PC-3 (cell line): ENCODE measurements around the gene SVIL. TPM values are rescaled to one million over a fixed set of nuclear protein-coding genes. Genes with fewer than 3 reads are reported as not detected.
"Not testable (repeated sequence)": the region's sequence is repeated elsewhere in the genome, so short reads cannot be mapped to it uniquely, and the experiment has no call there.

Experiments used
- ATAC-seq: fragments of 200-7000 bp; cut with Tn5 transposase; 2 replicates; pipeline ENCODE4 v1.9.1; 2020; ENCODE audit warnings: mild to moderate bottlenecking, moderate library complexity
- BruUV-seq: library from RNA; stranded (reverse); fragments of 400-500 nt; replicated peaks from 2 replicates; lab custom pipeline; 2021; lab: Mats Ljungman, UMichigan
- CTCF ChIA-PET: fragments of 300-600 bp; sonication (Branson Sonifier 250); formaldehyde crosslinking; loops from one replicate; lab custom pipeline; 2022; ENCODE audit warnings: antibody characterized with exemption; lab: Charles Lee
- POLR2A ChIA-PET: fragments of 300-600 bp; sonication (Branson Sonifier 250); formaldehyde crosslinking; loops from one replicate; lab custom pipeline; 2022; ENCODE audit warnings: antibody characterized with exemption; ENCODE audit not compliant: unreplicated experiment; lab: Charles Lee
- DNase-seq: peaks from one replicate; pipeline ENCODE4 v3.0.0-alpha.2; 2015
- H2AFZ ChIP-seq: fragments of 300-600 bp; sonication (generic); 2 replicates; pipeline ENCODE4 v1.6.0; 2016; ENCODE audit warnings: antibody characterized with exemption, low read length
- H3F3A ChIP-seq: fragments of 300-600 bp; sonication (generic); one replicate; pipeline ENCODE4 v1.6.0; 2017; ENCODE audit warnings: antibody characterized with exemption, low read length, control low read depth, mild to moderate bottlenecking; ENCODE audit not compliant: unreplicated experiment
- H3K27ac ChIP-seq: fragments of 300-600 bp; sonication (generic); 2 replicates; pipeline ENCODE4 v1.5.1; 2016; ENCODE audit warnings: mild to moderate bottlenecking, low read length
- H3K27me3 ChIP-seq: fragments of 300-600 bp; sonication (generic); 2 replicates; pipeline ENCODE4 v1.6.1; 2016; ENCODE audit warnings: low read length, mixed read lengths
- H3K36me3 ChIP-seq: fragments of 300-600 bp; sonication (generic); 2 replicates; pipeline ENCODE4 v1.6.1; 2016; ENCODE audit warnings: low read depth, mixed run types, low read length, mixed read lengths
- H3K4me1 ChIP-seq: fragments of 300-600 bp; sonication (generic); 2 replicates; pipeline ENCODE4 v1.5.1; 2016; ENCODE audit warnings: low read length; ENCODE audit not compliant: insufficient read depth
- H3K4me2 ChIP-seq: fragments of 300-600 bp; sonication (generic); 2 replicates; pipeline ENCODE4 v1.6.0; 2016; ENCODE audit warnings: low read length
- H3K4me3 ChIP-seq: fragments of 300-600 bp; sonication (generic); 2 replicates; pipeline ENCODE4 v1.5.1; 2016; ENCODE audit warnings: mild to moderate bottlenecking, low read length, mixed read lengths
- H3K79me2 ChIP-seq: fragments of 300-600 bp; sonication (generic); 2 replicates; pipeline ENCODE4 v1.6.1; 2017; ENCODE audit warnings: low read length, mixed read lengths
- H3K9ac ChIP-seq: fragments of 300-600 bp; sonication (generic); 2 replicates; pipeline ENCODE4 v1.6.0; 2016; ENCODE audit warnings: mild to moderate bottlenecking, low read length
- H3K9me2 ChIP-seq: fragments of 300-600 bp; sonication (generic); replicated peaks from 2 replicates; pipeline ENCODE4 v1.6.1; 2016; ENCODE audit warnings: mixed run types, low read length, mixed read lengths
- H3K9me3 ChIP-seq: fragments of 300-600 bp; sonication (generic); 2 replicates; pipeline ENCODE4 v1.6.1; 2016; ENCODE audit warnings: low read length, mixed read lengths
- H4K20me1 ChIP-seq: fragments of 300-600 bp; sonication (generic); 2 replicates; pipeline ENCODE4 v1.6.1; 2016; ENCODE audit warnings: low read length, mixed read lengths
- EZH2 ChIP-seq: fragments of 300-600 bp; sonication (generic); IDR thresholded peaks from one replicate; pipeline ENCODE4 v1.6.1; 2017; ENCODE audit warnings: antibody characterized with exemption, mild to moderate bottlenecking, low read length; ENCODE audit not compliant: unreplicated experiment
- EZH2phosphoT487 ChIP-seq: fragments of 300-600 bp; sonication (generic); IDR thresholded peaks from 2 replicates; pipeline ENCODE4 v1.6.1; 2018; ENCODE audit warnings: mild to moderate bottlenecking, antibody characterized with exemption, low read length, borderline replicate concordance
- intact Hi-C: fragments of 100-400 bp; cut with micrococcal nuclease; formaldehyde crosslinking; loops from 2 replicates; pipeline ENCODE4 v1.9.0; 2023
- total RNA-seq: library from RNA; depleted of rRNA; stranded (reverse); fragments of >200 nt; gene quantifications from 2 replicates; pipeline ENCODE4 v1.2.3, GENCODE V29; 2014
- TF ChIP-seq, protein P1 (sequence below): fragments of 300-600 bp; sonication (generic); conservative IDR thresholded peaks from 2 replicates; pipeline ENCODE4 v1.5.1; 2017; ENCODE audit warnings: antibody characterized with exemption, low read depth, mild to moderate bottlenecking, low read length

SVIL gene
- total RNA-seq, 1 experiment from 2014 or later, result 19.2 TPM

- no peak for DNase-seq
- no peaks in the 10 kb centered on the region for H3K9me2 ChIP-seq
- CTCF ChIA-PET, result no interaction called here
- H3K9me3 ChIP-seq, result no peaks in the 10 kb centered on the region
- no TSS peak for BruUV-seq
- H4K20me1 ChIP-seq, result no peaks in the 10 kb centered on the region
- ATAC-seq, result no peak
- no peak overlapping the region for H3K9ac ChIP-seq
- no peak overlapping the region for H3K4me3 ChIP-seq
- no peak overlapping the region for H2AFZ ChIP-seq
- TF ChIP-seq EZH2 (no peak), EZH2phosphoT487 (no peak)
- no peak overlapping the region for H3K27ac ChIP-seq
- H3K36me3 ChIP-seq, result peaks cover 14% of the 10 kb centered on the region; the same call in 1 of the 2 replicates
- H3K79me2 ChIP-seq, result no peaks in the 10 kb centered on the region
- H3K27me3 ChIP-seq, result no peaks in the 10 kb centered on the region
- intact Hi-C loops, result no loop called here
- POLR2A ChIA-PET, result no interaction called here
- H3K4me2 ChIP-seq, result no peak overlapping the region
- no peaks in the 10 kb centered on the region for H3F3A ChIP-seq
- H3K4me1 ChIP-seq, result peaks cover 23% of the 10 kb centered on the region
Observed at GRCh38 chr10:29469481-29470354, 165.1 kb downstream of the SVIL start.

DNA sequence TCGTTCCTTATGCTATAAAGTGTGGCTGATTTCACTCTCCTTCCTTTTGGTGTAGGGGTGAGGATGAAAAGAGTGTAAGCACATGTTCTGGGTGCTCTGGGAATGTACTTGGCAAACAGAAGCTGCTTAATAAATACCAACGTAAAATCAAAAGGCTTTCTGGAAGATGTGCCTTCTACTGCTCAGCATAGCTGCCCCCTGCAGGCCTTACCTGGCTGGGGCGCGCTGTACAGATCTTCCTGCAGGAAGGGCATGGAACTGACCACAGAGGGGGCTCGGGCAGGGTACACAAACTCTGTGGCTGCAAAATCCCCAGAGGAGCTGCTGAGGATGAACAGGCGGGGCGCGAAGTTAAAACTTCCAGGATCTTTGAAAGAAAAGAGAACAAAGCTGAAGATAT lies 169.4 kb downstream of the SVIL start:
- Histone ChIP-seq H3K27ac (no peak overlapping the region), H3K9me3 (no peaks in the 10 kb centered on the region), H3K4me2 (no peak overlapping the region), H3K9me2 (no peaks in the 10 kb centered on the region), H2AFZ (no peak overlapping the region), H3K27me3 (no peaks in the 10 kb centered on the region), H3K36me3 (peaks cover 21% of the 10 kb centered on the region), H3K9ac (no peak overlapping the region), H3K79me2 (no peaks in the 10 kb centered on the region), H3K4me1 (peaks cover under 1% of the 10 kb centered on the region; the same call in 1 of the 2 replicates), H3F3A (no peaks in the 10 kb centered on the region), H3K4me3 (no peak overlapping the region), H4K20me1 (no peaks in the 10 kb centered on the region)
- intact Hi-C loops, result no loop called here
- DNase-seq, result no peak
- TF ChIP-seq EZH2, result no peak
- TF ChIP-seq, protein P1, sequence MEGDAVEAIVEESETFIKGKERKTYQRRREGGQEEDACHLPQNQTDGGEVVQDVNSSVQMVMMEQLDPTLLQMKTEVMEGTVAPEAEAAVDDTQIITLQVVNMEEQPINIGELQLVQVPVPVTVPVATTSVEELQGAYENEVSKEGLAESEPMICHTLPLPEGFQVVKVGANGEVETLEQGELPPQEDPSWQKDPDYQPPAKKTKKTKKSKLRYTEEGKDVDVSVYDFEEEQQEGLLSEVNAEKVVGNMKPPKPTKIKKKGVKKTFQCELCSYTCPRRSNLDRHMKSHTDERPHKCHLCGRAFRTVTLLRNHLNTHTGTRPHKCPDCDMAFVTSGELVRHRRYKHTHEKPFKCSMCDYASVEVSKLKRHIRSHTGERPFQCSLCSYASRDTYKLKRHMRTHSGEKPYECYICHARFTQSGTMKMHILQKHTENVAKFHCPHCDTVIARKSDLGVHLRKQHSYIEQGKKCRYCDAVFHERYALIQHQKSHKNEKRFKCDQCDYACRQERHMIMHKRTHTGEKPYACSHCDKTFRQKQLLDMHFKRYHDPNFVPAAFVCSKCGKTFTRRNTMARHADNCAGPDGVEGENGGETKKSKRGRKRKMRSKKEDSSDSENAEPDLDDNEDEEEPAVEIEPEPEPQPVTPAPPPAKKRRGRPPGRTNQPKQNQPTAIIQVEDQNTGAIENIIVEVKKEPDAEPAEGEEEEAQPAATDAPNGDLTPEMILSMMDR, result peak; percentile 37; the same call in 1 of the 2 replicates
- POLR2A ChIA-PET, result no interaction called here
- BruUV-seq, result no TSS peak
- CTCF ChIA-PET, result interaction anchor here (0.6 to 1.3 kb wide), 2 partner anchors 31 to 89 kb away, joined by 3 read pairs; no protein-coding TSS in a partner anchor
- no peak for ATAC-seq

- H3K36me3 ChIP-seq, result peaks cover 23% of the 10 kb centered on the region
- H2AFZ ChIP-seq, POLR2A ChIA-PET, DNase-seq, H3F3A ChIP-seq, H3K4me2 ChIP-seq, H3K9me2 ChIP-seq, H3K9ac ChIP-seq, H3K4me3 ChIP-seq, H3K27me3 ChIP-seq, intact Hi-C loops, H3K9me3 ChIP-seq, ATAC-seq, H3K27ac ChIP-seq, H3K79me2 ChIP-seq, H3K4me1 ChIP-seq, H4K20me1 ChIP-seq, BruUV-seq: not testable (repeated sequence)
- CTCF ChIA-PET, result interaction anchor here (1.3 kb wide), 1 partner anchor 32 kb away, joined by 3 read pairs; no protein-coding TSS in a partner anchor
Observed at GRCh38 chr10:29464671-29465171, 170.1 kb downstream of the SVIL start.
